Cerebellar cortex (tissue), 1 donor: ENCODE data around the gene LRRC15.

Source experiments
- DNase-seq: peaks from one replicate; pipeline ENCODE4 v3.0.0-alpha.2; 2015; ENCODE audit warnings: low spot score

The LRRC15 gene

DNA sequence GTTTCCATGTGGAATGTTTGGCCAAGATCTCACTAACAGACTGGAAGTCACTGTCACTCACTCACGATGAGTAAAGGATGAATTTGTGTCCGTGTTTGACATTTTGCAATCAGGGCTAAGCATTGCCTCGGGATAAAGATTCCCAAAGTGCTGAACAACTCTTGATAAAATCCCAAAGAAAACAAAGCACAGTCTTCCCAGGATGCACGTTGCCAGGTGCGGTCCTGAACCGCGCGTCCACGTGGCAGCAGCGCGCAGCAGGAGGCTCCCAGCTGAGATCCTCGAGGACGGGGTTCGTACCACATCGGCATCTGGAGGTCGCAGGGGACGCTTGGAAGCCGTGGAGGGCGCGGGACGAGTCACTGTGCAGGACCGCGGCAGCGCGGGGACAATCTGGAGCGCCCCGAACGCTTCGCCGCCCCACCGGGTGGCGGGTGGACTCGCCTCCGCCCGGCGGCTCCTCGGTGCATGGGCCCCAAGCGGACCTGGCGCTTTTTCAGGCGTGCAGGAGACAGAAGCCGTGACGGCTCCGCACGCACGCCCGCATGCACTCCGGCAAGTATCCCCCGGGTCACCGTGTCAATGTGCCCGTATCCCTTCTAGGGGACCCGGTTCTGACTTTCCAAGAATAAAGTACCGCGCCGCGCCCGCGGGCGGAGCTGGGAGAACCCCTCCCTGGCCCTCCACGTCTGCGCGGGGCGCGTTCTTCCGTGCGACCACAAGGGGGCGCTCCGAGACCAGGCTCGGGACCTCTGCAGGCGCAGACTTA lies 36.1 kb downstream of the LRRC15 start:
- peak; percentile 76 for DNase-seq

- DNase-seq: no peak
These were observed 36.7 kb downstream of the LRRC15 start for GRCh38 chr3:194332858-194333211.

DNA sequence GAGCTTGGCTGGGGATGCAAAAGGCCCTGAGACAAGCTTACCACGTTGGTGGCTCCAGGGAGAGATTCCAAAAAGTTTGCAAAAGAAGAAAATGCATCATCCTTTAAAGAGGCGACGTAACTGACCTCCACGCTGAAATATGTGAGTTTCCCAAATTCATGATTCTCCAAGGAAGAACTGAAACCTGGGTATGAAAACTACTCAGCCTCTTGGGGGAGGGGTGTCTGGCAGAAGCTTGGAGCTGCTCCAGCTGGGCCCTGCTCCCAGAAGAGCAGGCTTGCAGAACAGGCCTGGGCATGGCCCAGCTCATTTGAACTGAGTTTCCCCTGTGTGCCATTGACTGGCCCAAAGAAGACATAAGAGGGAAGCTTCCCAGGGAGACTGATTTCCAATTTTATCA lies 39.0 kb downstream of the LRRC15 start:
- DNase-seq: no peak

- no peak for DNase-seq
These were observed 39.4 kb downstream of the LRRC15 start for GRCh38 chr3:194330160-194330559.

GRCh38 chr3:194329583-194329965 lies 40.0 kb downstream of the LRRC15 start:
- no peak for DNase-seq

- DNase-seq: no peak
These were observed 40.5 kb downstream of the LRRC15 start for GRCh38 chr3:194328942-194329582.

GRCh38 chr3:194328053-194328657 lies 41.4 kb downstream of the LRRC15 start:
- DNase-seq: no peak

GRCh38 chr3:194327218-194328052 lies 42.1 kb downstream of the LRRC15 start:
- no peak for DNase-seq

- DNase-seq: no peak
These were observed 42.6 kb downstream of the LRRC15 start for GRCh38 chr3:194326968-194327217.

DNA sequence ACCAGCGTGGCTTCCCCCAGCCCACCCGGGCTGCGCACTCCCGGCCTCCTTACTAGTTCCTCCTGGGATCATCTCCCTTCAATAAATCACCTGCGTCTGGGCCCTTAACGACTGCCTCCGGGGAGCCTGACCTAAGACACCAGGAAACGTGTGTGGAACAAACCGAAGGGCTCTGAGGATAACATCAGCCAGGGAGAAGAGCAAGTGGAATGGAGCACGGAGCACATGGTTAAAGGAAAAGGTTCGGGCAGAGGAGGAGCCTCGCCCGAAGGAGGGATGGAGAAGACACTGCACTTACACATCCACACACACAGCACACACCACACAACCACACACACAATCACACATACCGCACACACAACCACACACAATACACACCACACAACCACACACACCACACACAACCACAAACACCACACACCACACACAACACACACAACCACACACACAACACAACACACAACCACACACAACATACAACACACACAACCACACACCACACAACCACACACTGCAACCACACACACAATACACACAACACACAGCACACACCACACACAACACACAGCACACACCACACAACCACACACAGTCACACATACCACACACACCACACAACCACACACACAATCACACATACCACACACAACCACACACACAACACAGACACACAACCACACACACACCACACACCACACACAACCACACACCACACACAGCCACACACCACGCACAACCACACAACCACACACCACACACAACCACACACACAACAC lies 43.2 kb downstream of the LRRC15 start:
- DNase-seq: no peak

GRCh38 chr3:194325424-194326153 lies 44.0 kb downstream of the LRRC15 start:
- no peak for DNase-seq

GRCh38 chr3:194324823-194325327 lies 44.7 kb downstream of the LRRC15 start:
- DNase-seq: no peak

DNA sequence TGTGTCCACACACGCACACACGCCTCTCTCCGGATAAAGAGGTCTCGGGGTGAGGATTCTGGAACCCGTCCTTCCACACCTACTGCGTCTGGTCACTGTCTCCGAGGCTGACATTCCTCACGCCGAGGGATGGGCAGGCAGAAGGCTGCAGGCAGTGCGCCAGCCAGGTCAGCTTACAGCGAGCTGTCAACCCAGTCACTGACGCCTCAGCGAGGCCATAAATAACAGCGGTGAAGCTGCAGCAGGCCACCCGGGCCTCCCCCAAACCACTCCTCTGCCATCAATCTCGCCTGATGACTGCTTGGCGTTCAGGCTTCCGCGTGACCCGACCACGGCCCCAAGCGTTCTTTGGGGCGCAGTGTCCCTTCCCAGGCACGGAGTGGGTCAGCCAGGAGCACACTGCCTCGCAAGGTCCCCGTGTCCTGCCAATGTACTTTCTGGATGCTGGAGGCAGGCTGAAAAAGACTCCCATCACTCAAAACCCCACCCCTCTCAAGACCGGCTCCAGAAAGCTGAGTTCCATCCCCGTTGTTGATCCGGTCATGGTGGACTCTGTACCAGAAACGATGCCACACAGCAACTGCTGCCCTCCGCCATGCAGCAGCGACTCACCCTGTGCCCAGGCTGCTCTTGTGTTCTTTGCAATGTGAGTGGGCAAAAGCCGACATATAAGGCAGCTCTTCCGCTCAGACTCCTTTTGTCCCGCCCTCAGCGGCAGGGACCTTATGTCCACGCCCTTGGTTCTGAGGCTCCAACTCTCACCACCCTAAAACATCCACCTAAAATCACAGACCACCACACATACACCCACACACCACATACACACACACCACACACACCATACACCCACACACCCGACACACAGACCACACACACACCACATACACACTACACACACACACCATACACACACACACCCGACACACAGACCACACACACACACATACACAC lies 45.5 kb downstream of the LRRC15 start:
- peak; percentile 42 for DNase-seq

DNA sequence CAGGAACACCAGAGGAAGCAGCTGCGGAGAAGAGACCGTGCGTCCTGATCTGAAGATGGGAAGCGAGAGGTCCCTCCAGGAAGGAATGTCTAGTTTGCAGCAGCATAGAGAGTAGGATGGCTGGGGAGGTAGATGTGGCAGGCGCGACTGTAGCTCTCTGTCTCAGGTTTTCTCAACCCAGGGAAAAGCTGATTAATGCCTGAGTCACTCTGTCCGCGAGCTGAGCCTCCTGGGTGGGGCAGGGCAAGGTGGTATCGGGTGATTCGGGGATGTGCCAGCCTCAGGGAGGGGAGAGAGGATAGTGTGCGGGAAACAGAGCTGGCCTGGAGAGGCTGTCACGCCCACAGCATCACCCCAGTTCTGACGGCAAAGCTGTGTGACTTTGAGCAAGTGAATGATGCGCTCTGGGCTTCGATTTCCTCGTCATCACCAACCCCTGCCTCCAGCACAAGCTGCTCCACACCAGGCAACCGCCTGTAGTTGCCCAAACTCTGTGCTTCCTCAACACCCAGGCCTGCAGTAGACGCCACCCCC lies 46.8 kb downstream of the LRRC15 start:
- no peak for DNase-seq

GRCh38 chr3:194321693-194322640 lies 47.6 kb downstream of the LRRC15 start:
- no peak for DNase-seq

- DNase-seq: no peak
These were observed 48.7 kb downstream of the LRRC15 start for GRCh38 chr3:194320744-194321243.

DNA sequence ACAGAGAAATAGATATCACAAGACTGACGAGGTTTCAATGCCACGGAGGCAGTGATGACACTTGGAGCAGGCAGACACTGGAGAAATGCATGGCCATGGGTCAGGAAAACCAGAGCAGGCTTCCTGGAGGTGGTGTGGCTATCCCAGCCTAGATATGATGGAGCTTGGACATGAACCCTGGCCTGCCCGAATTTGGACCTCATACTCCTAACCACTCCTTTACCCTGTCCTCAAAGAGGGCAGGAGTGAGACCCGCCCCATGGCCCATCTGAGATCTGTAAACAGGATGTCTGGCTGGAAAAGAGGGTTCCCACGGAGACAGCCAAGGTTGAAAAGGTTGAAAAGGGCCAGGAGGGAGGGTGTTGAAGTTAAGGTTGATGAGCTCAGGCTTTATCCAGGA lies 49.4 kb downstream of the LRRC15 start:
- DNase-seq: no peak

DNA sequence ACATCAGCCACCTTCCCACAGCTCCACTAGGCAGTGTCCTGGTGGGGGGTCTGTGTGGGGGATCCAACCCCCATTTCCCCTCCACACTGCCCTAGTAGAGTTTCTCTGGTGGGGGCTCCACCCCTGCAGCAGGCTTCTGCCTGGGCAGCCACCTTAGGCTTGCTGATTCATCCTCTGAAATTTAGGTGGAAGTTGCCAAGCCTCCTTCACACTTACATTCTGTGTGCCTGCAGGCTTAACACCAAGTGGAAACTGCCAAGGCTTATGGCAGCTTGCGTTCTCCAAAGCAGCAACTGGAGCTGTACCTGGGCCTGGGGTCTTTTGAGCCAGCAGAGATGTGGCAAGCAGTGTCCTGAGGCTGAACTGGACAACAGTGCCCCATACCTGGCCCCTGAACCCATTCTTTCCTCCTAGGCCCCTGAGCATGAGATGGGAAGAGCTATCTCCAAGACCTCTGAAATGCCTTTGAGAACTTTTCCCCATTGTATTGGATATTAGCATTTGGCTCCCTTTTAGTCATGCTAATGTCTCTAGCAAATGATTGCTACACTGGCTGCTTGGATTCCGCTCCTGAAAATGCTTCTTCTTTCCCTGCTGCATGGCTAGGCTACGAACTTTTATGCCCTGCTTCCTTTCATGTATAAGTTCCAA lies 50.9 kb downstream of the LRRC15 start:
- DNase-seq: no peak
